HepG2 (cell line): Measurements from ENCODE around the gene RABEP2. TPM values are rescaled to one million over a fixed set of nuclear protein-coding genes. Genes with fewer than 3 reads are reported as not detected.

ENCODE experiments used
- ATAC-seq: fragments of 200-7000 bp; cut with Tn5 transposase; 3 replicates; pipeline ENCODE4 v1.9.1; 2020; ENCODE audit warnings: mild to moderate bottlenecking, moderate library complexity
- BruUV-seq: library from RNA; stranded (reverse); fragments of 400-500 nt; replicated peaks from 2 replicates; lab custom pipeline; 2021; lab: Mats Ljungman, UMichigan
- CTCF ChIA-PET: fragments of 300-600 bp; formaldehyde crosslinking; extraction: SDS; loops from one replicate; lab custom pipeline; 2021; ENCODE audit warnings: low total read pairs, inconsistent platforms, low intra/inter-chr PET ratio; lab: Yijun Ruan, JAX
- POLR2A ChIA-PET: fragments of 350-600 bp; sonication (Branson Sonifier 250); formaldehyde crosslinking; loops from one replicate; lab custom pipeline; 2020; ENCODE audit warnings: antibody characterized with exemption, inconsistent platforms; lab: Yijun Ruan, JAX
- DNase-seq: peaks from one replicate; pipeline ENCODE4 v3.0.0-alpha.2; 2015; ENCODE audit warnings: low spot score
- FAIRE-seq: peaks from 3 replicates; lab custom pipeline; 2011; peaks lifted over from hg19 to GRCh38; lab: Jason Lieb, UNC
- H2AFZ ChIP-seq: one replicate; pipeline ENCODE4 v1.6.1; 2011; ENCODE audit warnings: low read length, inconsistent platforms
- H3K27ac ChIP-seq: fragments of 300-600 bp; 3 replicates; pipeline ENCODE4 v1.8.0; 2011; ENCODE audit warnings: mixed run types, mild to moderate bottlenecking, mixed read lengths, low read length, inconsistent platforms; ENCODE audit not compliant: insufficient read depth; ENCODE audit errors: extremely low read length
- H3K27me3 ChIP-seq, 2 experiments: fragments of 200-600 bp in 1 of 2; 2 replicates in 1 of 2; 3 replicates in 1 of 2; pipeline versions ENCODE4 v1.6.0 to v1.8.0; 2011; ENCODE audit warnings: low read length in 2 of 2, mild to moderate bottlenecking in 2 of 2, moderate library complexity in 2 of 2, inconsistent platforms in 1 of 2; ENCODE audit not compliant: insufficient read depth in 2 of 2, control insufficient read depth in 1 of 2
- H3K36me3 ChIP-seq, 2 experiments: fragments of 200-600 bp in 1 of 2; replicated peaks in 1 of 2; 2 replicates in 1 of 2; 3 replicates in 1 of 2; pipeline versions ENCODE4 v1.5.1 to v1.8.0; 2011; ENCODE audit warnings: low read length in 2 of 2, inconsistent platforms in 1 of 2; ENCODE audit not compliant: insufficient read depth in 2 of 2, control insufficient read depth in 1 of 2
- H3K4me1 ChIP-seq: 2 replicates; pipeline ENCODE4 v1.5.1; 2012; ENCODE audit warnings: low read length, inconsistent platforms; ENCODE audit not compliant: insufficient read depth
- H3K4me2 ChIP-seq: 2 replicates; pipeline ENCODE4 v1.6.0; 2011; ENCODE audit warnings: low read depth, low read length, inconsistent platforms
- H3K4me3 ChIP-seq, 3 experiments: fragments of 200-600 bp in 1 of 3; sonication (generic), shearing (Covaris generic) in 1 of 3; replicated peaks in 1 of 3; 2 replicates each; pipeline ENCODE4 v1.5.1; 2011 to 2016; ENCODE audit warnings: low read length in 3 of 3, inconsistent platforms in 2 of 3, low read depth in 2 of 3, mild to moderate bottlenecking in 2 of 3, control low read depth in 1 of 3, mixed read lengths in 1 of 3; ENCODE audit not compliant: insufficient read depth in 1 of 3
- H3K79me2 ChIP-seq: one replicate; pipeline ENCODE4 v1.6.1; 2011; ENCODE audit warnings: low read length, inconsistent platforms; ENCODE audit not compliant: insufficient read depth
- H3K9ac ChIP-seq: 2 replicates; pipeline ENCODE4 v1.6.0; 2011; ENCODE audit warnings: mild to moderate bottlenecking, low read depth, low read length, inconsistent platforms; ENCODE audit not compliant: insufficient read depth
- H3K9me3 ChIP-seq: 2 replicates; pipeline ENCODE4 v1.5.1; 2012; ENCODE audit warnings: mild to moderate bottlenecking, low read length
- H4K20me1 ChIP-seq: 2 replicates; pipeline ENCODE4 v1.6.0; 2011; ENCODE audit warnings: inconsistent platforms, mild to moderate bottlenecking, low read length, moderate library complexity; ENCODE audit not compliant: insufficient read depth
- DPF2 ChIP-seq: sonication (generic); formaldehyde crosslinking; IDR thresholded peaks from 2 replicates; pipeline ENCODE4 v1.4.0; 2020; ENCODE audit warnings: mild to moderate bottlenecking, low read depth, missing genetic modification reagents, borderline replicate concordance
- NFYC ChIP-seq: IDR thresholded peaks from 2 replicates; pipeline ENCODE4 v1.6.1; 2016; ENCODE audit warnings: missing genetic modification reagents, missing compliant biosample characterization
- ONECUT2 ChIP-seq: sonication (generic); formaldehyde crosslinking; IDR thresholded peaks from 2 replicates; pipeline ENCODE4 v1.4.0; 2020; ENCODE audit warnings: missing genetic modification reagents
- RELA ChIP-seq: sonication (generic); formaldehyde crosslinking; IDR thresholded peaks from 2 replicates; pipeline ENCODE4 v1.4.0; 2020; ENCODE audit warnings: missing genetic modification reagents
- ZBTB21 ChIP-seq: sonication (generic); formaldehyde crosslinking; IDR thresholded peaks from 2 replicates; pipeline ENCODE4 v1.4.0; 2020; ENCODE audit warnings: missing genetic modification reagents
- ZNF546 ChIP-seq: sonication (generic); formaldehyde crosslinking; conservative IDR thresholded peaks from 2 replicates; pipeline ENCODE4 v1.8.1; 2023; ENCODE audit warnings: mild to moderate bottlenecking, missing genetic modification reagents
- ZNF879 ChIP-seq: sonication (generic); formaldehyde crosslinking; IDR thresholded peaks from 2 replicates; pipeline ENCODE4 v1.8.1; 2023; ENCODE audit warnings: missing genetic modification reagents
- WGBS: methylation state at CpG from one replicate; pipeline ENCODE4 v1.1.6; 2017; ENCODE audit warnings: low lambda C conversion rate; 5-methylcytosine and 5-hydroxymethylcytosine counted together
- in situ Hi-C: cut with HindIII; loops from 2 replicates; pipeline ENCODE4 v1.10.0; 2017; ENCODE audit warnings: low pct_unique_long_range_greater_than_20kb; ENCODE audit not compliant: extremely low pct_ligation_motif_present
- intact Hi-C: fragments of 100-400 bp; cut with micrococcal nuclease; formaldehyde crosslinking; loops from one replicate; pipeline ENCODE4 v1.10.0; 2022; ENCODE audit not compliant: unreplicated experiment
- polyA plus RNA-seq, 8 experiments: library from polyadenylated mRNA; depleted of rRNA in 3 of 8; stranded (reverse) in 7 of 8; unstranded in 1 of 8; fragments of >200 nt; fragmentation: Illumina TruSeq in 4 of 8; extraction: Trizol in 4 of 8; gene quantifications; 2 replicates each; pipeline versions ENCODE4 v1.2.1 to v1.2.3, GENCODE V29; 2011 to 2016; ENCODE audit warnings: low read depth in 4 of 8, missing spikeins in 1 of 8, mixed read lengths in 1 of 8; ENCODE audit not compliant: insufficient read depth in 1 of 8
- total RNA-seq, 5 experiments: library from RNA; depleted of rRNA; stranded (reverse); fragments of >200 nt; fragmentation: Illumina TruSeq; extraction: Trizol; gene quantifications; 2 replicates each; pipeline ENCODE4 v1.2.3, GENCODE V29; 2016; ENCODE audit warnings: low read depth in 1 of 5
- TF ChIP-seq, protein P1 (sequence below): sonication (generic); formaldehyde crosslinking; IDR thresholded peaks from 2 replicates; pipeline ENCODE4 v1.4.0; 2020; ENCODE audit warnings: mild to moderate bottlenecking, missing genetic modification reagents
- TF ChIP-seq, protein P2 (sequence below): IDR thresholded peaks from 2 replicates; pipeline ENCODE4 v1.6.1; 2016; ENCODE audit warnings: missing compliant biosample characterization, missing genetic modification reagents, borderline replicate concordance

The RABEP2 gene
- total and polyA plus RNA-seq, 2 of the 13 experiments (the other 11 are each of a cell fraction or from before 2014, with no cell fraction given) = 10.8 to 18.4 TPM

GRCh38 chr16:28935346-28935745 lies 10.3 kb upstream of the RABEP2 start:
- peak overlapping the region in 2 of 3 experiments; percentile 40 to 69; a peak in 4 of 6 replicates for H3K4me3 ChIP-seq
- peaks cover 71% of the 10 kb centered on the region for H3K4me1 ChIP-seq
- WGBS = 93% methylated on average over 4 of the region's 4 CpGs
- ChIA-PET CTCF (no interaction called here), POLR2A (interaction anchor here (1.5 to 4.9 kb wide), 3 partner anchors 11 to 93 kb away, joined by 6 to 60 read pairs (median 13); partner anchors contain the start of genes RABEP2 and TUFM)
- peak overlapping the region; percentile 73 for H3K4me2 ChIP-seq
- H3K27ac ChIP-seq = no peak overlapping the region
- no TSS peak for BruUV-seq
- no peaks in the 10 kb centered on the region for H4K20me1 ChIP-seq
- TF ChIP-seq ZBTB21 (CRISPR knock-in tag) (no peak), DPF2 (0 out of 2 replicates have a peak, but pooled peaks have one; percentile 36), ONECUT2 (CRISPR knock-in tag) (no peak), NFYC (CRISPR knock-in tag) (no peak), ZNF546 (CRISPR knock-in tag) (0 out of 2 replicates have a peak, but pooled peaks have one; percentile 10), RELA (CRISPR knock-in tag) (no peak), ZNF879 (CRISPR knock-in tag) (no peak)
- TF ChIP-seq, protein P1, sequence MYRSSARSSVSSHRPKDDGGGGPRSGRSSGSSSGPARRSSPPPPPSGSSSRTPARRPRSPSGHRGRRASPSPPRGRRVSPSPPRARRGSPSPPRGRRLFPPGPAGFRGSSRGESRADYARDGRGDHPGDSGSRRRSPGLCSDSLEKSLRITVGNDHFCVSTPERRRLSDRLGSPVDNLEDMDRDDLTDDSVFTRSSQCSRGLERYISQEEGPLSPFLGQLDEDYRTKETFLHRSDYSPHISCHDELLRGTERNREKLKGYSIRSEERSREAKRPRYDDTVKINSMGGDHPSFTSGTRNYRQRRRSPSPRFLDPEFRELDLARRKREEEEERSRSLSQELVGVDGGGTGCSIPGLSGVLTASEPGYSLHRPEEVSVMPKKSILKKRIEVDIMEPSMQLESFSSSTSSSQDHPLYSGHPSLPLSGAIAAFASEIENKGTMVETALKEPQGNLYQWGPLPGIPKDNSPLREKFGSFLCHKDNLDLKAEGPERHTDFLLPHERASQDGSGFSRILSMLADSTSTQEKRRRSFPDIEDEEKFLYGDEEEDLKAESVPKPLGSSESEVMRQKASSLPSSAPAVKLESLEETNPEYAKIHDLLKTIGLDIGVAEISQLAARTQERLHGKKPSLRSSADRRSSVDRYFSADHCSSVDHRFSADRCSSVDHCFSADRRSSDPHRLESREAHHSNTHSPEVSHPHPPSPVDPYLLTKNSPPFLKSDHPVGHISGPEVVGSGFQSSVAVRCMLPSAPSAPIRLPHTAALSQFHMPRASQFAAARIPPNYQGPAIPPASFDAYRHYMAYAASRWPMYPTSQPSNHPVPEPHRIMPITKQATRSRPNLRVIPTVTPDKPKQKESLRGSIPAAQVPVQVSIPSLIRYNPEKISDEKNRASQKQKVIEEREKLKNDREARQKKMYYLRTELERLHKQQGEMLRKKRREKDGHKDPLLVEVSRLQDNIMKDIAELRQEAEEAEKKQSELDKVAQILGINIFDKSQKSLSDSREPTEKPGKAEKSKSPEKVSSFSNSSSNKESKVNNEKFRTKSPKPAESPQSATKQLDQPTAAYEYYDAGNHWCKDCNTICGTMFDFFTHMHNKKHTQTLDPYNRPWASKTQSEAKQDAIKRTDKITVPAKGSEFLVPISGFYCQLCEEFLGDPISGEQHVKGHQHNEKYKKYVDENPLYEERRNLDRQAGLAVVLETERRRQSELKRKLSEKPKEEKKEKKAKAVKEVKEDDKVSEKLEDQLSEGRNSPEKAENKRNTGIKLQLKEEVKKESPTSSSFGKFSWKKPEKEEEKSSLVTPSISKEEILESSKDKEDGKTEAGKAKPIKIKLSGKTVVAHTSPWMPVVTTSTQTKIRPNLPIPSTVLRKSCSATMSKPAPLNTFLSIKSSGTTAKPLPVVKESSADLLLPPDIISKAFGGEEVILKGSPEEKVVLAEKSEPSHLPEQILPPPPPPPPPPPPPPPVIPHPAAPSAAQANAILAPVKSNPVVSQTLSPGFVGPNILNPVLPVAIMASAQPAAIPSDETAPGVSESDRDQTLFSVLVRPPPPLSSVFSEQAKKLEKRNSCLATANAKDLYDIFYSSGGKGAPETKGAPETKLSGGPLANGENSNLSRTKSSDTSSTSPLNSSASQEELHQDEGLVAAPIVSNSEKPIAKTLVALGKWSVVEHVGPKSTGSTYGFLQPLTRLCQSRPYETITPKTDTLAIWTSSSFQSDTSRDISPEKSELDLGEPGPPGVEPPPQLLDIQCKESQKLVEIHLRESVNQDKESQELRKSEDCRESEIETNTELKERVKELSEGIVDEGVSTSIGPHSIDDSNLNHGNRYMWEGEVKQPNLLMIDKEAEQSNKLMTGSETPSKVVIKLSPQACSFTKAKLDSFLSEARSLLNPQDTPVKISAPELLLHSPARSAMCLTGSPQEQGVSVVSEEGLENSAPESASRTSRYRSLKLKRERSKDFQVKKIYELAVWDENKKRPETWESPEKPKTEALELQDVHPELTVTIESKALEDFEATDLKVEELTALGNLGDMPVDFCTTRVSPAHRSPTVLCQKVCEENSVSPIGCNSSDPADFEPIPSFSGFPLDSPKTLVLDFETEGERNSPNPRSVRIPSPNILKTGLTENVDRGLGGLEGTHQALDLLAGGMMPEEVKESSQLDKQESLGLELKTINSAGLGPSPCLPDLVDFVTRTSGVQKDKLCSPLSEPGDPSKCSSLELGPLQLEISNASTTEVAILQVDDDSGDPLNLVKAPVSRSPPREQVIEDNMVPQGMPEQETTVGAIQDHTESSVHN (CRISPR knock-in tag) = 0 out of 2 replicates have a peak, but pooled peaks have one; percentile 62
- TF ChIP-seq, protein P2, sequence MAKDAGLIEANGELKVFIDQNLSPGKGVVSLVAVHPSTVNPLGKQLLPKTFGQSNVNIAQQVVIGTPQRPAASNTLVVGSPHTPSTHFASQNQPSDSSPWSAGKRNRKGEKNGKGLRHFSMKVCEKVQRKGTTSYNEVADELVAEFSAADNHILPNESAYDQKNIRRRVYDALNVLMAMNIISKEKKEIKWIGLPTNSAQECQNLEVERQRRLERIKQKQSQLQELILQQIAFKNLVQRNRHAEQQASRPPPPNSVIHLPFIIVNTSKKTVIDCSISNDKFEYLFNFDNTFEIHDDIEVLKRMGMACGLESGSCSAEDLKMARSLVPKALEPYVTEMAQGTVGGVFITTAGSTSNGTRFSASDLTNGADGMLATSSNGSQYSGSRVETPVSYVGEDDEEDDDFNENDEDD (CRISPR knock-in tag) = no peak
- H3K9me3 ChIP-seq = no peaks in the 10 kb centered on the region
- no peaks in the 10 kb centered on the region for H3K27me3 ChIP-seq
- no peaks in the 10 kb centered on the region for H3K36me3 ChIP-seq
- no peak overlapping the region for H2AFZ ChIP-seq
- no peak for ATAC-seq
- no peak for DNase-seq
- no peak overlapping the region; the same call in 1 of the 2 replicates for H3K9ac ChIP-seq
- no peak for FAIRE-seq
- intact Hi-C loops = loop anchor here (5.0 kb wide), 1 partner anchor 113 kb away; the partner anchor contains the start of gene ATXN2L
- in situ Hi-C loops = loop anchor here (5.0 kb wide), 1 partner anchor 68 kb away; no protein-coding TSS in a partner anchor
- H3K79me2 ChIP-seq = no peaks in the 10 kb centered on the region
